Activated naive CD4-positive, alpha-beta T cell treated with anti-CD3 and anti-CD28 coated beads, Interleukin-2, amount 10 ng/mL, durations not matched to agents 5 hours and 36 hours (primary cell): ENCODE data around the gene MIA. TPM values are rescaled to one million over a fixed set of nuclear protein-coding genes. Genes with fewer than 3 reads are reported as not detected.

ENCODE experiments used
- total RNA-seq, 2 experiments: library from RNA; stranded (reverse); gene quantifications; one replicate each; pipeline ENCODE4 v1.2.3, GENCODE V29; 2021

The MIA gene
- not detected for total RNA-seq

GRCh38 chr19:40774916-40775631, at the start of gene MIA:
Gene MIA (plus strand): TSS chr19:40775521. CDS start chr19:40775543, 22 bp downstream.

GRCh38 chr19:40750058-40750873, 25.1 kb upstream of the MIA start, which contains the start of gene ACTMAP:
Gene ACTMAP (minus strand): TSS chr19:40750477. CDS start chr19:40749803, 674 bp downstream.

GRCh38 chr19:40750874-40751537, 24.3 kb upstream of the MIA start, which contains the start of gene SNRPA:
Gene SNRPA (plus strand): TSS chr19:40751203. CDS start chr19:40751409, 206 bp downstream.

GRCh38 chr19:40777937-40778705, 2.8 kb downstream of the MIA start, which contains the start of gene RAB4B:
Gene RAB4B (plus strand): TSS chr19:40778247. CDS start chr19:40778376, 129 bp downstream.

GRCh38 chr19:40798683-40799557, 23.6 kb downstream of the MIA start, which contains the start of gene EGLN2:
Gene EGLN2 (plus strand): TSS chr19:40799191. CDS start chr19:40800573, 1,382 bp downstream.

Other genes with a start within 250 kb of the MIA start
- 100 to 1,000 TPM; 110 to 119 TPM for gene SHKBP1, start 198.6 kb upstream of the MIA start, total RNA-seq
- 10 to 100 TPM; 81.3 to 92.4 TPM for gene LTBP4, start 174.2 kb upstream of the MIA start, total RNA-seq
- gene NUMBL, start 84.9 kb upstream of the MIA start, total RNA-seq = 1 to 10 TPM; 5.3 to 6.7 TPM
- 10 to 100 TPM; 28.1 to 30.5 TPM for gene COQ8B, start 58.6 kb upstream of the MIA start, total RNA-seq
- gene ITPKC, start 58.4 kb upstream of the MIA start, total RNA-seq = 1 to 10 TPM; 5.6 TPM
- 10 to 100 TPM; 15.5 to 18.2 TPM for gene ACTMAP, start 25.0 kb upstream of the MIA start, total RNA-seq
- gene SNRPA, start 24.3 kb upstream of the MIA start, total RNA-seq = 100 to 1,000 TPM; 122 to 141 TPM
- gene RAB4B, start 2.7 kb downstream of the MIA start, total RNA-seq = 10 to 100 TPM; 63.0 to 65.0 TPM
- gene EGLN2, start 23.7 kb downstream of the MIA start, total RNA-seq = 100 to 1,000 TPM; 152 to 158 TPM
- not detected for gene CYP2A6, start 74.9 kb downstream of the MIA start, total RNA-seq
- not detected for gene CYP2A7, start 106.7 kb downstream of the MIA start, total RNA-seq
- gene CYP2B6, start 215.8 kb downstream of the MIA start, total RNA-seq = not detected